Hematopoietic multipotent progenitor cell treated with erythropoietin and hydrocortisone succinate and interleukin-3 and kit ligand, for 8 days (in vitro differentiated cells): ENCODE data around the gene SERINC2.
A peak's percentile ranks its signal among the peaks of the same experiment; 100 is the strongest.
"Not testable (repeated sequence)": the region's sequence is repeated elsewhere in the genome, so short reads cannot be mapped to it uniquely, and the experiment has no call there.

ENCODE experiments used
- DNase-seq: peaks from one replicate; pipeline ENCODE4 v3.0.0-alpha.2; 2015

SERINC2 gene

DNA sequence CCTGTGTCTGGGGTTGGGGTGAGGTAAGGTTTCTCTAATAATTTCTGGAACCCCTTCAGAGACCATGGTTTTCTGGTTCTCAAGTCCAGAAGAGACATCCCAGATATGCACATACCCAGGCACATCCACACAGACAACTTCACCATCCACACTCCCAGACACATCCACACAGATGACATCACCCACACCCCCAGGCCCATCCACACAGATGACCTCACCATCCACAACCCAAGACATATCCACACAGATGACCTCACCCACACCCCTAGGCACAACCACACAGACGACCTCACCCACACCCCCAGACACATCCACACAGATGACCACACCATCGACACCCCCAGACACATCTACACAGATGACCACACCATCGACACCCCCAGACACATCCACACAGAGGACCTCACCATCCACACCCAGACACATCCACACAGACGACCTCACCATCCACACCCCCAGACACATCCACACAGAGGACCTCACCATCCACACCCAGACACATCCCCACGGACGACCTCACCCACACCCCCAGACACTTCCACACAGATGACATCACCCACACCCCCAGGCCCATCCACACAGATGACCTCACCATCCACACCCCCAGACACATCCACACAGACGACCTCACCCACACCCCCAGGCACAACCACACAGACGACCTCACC is 26.3 kb upstream of the SERINC2 start:
- not testable (repeated sequence) for DNase-seq

DNA sequence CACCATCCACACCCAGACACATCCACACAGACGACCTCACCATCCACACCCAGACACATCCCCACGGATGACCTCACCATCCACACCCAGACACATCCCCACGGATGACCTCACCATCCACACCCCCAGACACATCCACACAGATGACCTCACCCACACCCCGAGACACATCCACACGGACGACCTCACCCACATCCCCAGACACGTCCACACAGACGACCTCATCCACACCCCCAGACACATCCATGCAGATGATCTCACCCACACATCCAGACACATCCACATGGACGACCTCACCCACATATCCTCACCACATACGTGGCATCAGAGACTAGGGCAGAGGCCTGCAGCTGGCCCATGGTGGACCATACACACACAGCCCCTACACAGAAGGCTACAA is 25.4 kb upstream of the SERINC2 start:
- no peak for DNase-seq

DNA sequence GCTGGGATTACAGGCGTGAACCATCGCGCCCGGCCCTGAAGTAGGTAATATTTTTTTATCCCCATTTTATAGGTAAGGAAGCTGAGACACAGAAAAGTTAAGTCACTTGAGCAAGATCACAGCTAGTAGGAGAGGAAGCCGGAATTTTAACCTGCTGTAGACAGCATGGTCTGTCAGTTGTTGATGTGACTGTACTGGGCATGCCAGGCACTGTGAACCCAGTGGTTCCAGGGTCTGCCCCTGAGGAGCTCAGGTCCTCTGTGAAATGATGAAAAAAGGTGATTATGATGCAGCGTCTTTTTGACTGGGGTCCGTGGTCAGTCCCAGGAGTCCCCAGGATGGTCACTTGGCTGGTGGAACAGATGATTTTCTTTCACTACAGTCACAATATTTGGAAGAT is 23.4 kb upstream of the SERINC2 start:
- DNase-seq, result no peak

DNA sequence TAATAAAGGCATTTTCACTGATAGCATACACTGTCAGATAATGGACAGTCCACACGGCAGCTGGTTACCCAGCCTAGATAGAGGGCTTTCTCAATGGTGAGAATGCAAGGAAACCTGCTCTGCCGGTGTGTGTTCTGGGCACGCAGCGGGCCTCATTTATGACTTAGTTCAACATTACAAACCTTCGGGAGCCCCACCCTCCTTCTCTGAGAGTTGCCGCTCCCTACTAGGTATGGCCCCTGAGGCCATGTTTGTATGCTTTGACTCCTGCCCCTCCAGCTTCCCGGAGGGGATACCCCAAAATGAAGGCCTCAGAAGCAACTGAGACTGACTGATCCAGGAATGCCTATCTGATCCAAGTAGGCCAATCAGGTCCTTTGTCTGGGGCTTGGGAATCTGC is 22.9 kb upstream of the SERINC2 start:
- no peak for DNase-seq

DNA sequence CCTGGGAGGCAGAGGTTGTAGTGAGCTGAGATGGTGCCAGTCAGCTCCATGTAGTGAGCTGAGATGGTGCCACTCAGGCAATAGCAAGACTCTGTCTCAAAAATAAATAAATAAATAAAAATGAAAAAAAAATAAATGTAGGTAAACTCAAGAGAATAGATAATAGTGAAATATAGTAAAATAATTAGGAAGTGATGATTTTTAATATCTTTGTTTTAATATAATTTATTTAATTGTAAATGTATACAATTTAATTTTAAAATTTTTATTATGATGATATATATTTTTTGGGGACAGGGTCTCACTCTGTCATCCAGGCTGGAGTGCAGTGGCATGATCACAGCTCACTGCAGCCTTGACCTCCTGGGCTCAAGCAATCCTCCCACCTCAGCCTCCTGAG is 19.6 kb upstream of the SERINC2 start:
- no peak for DNase-seq

DNA sequence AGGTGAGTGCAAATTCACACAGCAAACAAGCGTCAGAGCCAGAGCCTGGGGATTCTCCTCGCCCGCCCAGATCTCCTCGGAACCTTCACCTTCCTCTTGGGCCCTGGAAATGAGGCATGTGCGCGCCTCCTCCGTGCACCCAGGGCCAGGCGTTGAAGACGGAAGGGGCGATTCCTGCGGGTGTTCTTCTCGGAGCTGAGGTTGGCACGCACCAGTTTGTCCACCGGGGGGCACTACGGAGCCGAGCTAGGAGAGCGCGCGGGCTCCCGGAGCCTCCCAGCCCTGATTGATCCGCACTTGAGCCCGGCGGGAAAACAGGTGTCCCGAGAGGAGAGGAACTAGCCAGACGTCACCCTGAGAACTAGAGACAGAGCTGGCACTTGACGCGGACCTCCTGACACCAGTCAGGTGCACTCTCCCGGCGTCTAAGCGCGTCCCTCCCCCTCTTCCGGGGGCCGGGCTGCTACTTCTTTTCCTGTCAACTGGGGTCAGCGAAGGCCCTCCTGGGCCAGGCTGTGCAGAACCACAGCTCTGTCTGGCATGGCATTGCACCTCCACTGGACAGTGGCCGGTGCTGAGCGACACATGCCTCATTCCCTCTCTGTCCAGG is 18.3 kb upstream of the SERINC2 start:
- peak; percentile 81 for DNase-seq

DNA sequence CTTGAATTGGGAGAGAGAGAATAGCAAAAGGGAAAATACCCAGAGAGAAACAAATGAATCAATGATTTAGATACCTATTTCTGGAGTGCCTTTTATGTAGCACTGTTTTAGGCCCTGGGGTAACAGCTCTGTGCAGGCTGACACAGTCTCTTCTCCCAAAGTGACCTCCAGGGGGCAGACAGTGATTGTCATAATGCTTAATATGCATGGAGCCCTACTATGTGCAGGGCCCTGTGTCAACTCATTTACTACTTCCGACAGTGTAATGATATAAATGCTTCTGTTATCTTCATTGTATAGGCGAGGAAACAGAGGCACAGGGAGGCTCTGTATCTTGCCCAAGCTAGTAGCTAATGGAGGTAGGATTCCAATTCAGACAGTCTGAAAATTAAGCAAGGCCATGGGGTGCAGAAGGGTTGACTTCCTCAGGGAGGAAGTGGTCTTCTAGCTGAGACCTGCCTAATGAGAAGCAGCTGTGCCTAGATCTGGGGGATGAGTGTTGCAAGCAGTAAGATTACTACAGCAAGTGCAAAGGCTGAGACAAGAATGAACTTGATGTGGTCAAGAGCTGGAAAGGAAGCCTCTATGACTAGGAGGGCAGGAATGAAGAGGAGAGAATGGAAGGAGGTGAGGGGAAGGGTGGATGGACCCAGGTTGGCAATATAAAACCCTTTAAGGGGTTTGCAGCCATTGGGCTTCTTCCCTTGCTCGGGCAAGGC is 16.2 kb upstream of the SERINC2 start:
- DNase-seq, result peak; percentile 59

DNA sequence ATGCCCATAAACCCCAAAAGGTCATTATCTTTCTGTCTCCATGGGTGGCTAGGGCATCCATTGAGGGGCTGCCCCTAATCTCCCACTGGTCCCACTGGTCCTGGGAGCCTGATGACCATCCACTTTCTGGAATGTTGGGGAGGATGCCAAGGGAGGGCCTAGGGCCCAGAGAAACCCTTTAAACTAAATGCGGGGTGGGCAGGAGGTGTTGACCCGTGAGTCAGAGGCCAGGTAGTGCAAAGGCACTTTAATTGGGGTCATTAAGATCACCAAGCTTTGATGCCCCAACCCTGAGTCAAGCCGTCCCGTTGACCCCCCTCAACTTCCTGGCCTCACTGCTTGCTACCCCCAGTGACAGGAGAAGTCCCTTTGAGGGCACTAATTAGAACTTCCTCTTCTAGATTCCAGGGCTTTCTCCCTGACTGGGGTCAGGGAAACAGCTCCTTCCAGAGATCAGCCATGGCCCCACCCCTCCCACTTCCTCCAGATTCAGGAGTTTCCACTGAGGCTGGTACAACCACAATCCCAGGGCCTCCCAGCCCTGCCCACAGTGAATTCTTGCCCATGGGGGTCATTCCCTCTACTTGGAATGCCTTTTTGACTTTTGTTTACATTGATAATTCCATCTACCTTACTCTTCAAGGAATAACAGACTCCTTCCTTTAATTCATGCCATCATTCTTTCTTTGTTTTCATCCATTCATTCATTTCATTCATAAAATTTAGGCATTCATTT is 15.5 kb upstream of the SERINC2 start:
- no peak for DNase-seq

DNA sequence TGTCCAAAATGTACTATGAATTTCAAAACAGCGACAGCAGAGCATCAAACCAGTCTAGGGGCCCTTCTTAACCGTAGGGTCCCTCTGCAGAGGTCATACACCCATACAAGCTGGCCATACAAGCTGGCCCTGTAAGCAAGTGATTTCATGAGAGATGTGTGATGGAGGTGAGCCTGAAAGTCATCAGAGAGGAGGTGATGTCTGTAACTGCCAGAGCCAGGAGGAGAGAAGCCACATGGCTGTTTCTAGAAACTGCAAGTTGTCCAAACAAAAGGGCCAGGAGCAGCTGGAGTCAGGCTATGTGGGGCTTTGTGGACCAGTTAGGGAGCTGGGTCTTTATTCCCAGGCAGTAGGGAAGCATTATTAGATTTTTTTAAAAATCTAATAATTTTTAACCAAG is 14.8 kb upstream of the SERINC2 start:
- DNase-seq, result no peak

DNA sequence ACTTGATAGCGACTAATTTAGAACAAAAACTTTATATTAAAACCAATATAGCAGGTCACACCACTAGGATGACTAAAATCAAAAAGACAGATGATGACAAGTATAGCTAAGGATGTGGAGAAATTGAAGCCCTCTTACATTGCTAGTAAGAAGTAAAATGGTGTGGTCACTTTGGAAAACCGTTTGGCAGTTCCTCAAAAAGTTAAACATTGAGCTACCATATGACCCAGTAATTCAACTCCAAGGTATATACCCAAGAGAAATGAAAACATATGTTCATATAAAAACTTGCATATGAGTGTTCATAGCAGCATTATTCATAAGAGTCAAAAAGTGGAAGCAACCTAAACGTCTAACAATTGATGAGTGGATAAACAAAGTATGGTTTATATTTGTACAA is 13.0 kb upstream of the SERINC2 start:
- DNase-seq, result no peak

DNA sequence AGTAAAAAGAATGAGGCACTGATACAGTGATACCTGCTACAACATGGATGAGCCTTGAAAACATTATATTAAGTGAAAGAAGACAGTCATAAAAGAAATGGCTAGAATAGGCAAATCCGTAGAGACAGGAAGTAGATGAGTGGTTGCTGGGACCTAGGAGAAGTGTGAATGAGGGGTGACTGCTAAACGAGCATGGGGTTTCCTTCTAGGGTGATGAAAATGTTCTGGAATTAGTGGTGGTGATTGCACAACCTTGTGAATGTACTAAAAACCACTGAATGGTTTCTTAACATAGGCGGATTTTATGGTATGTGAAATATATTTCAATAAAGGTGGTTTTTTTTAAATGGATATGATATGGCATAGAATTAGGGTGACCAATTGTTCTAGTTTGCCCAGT is 12.6 kb upstream of the SERINC2 start:
- no peak for DNase-seq

DNA sequence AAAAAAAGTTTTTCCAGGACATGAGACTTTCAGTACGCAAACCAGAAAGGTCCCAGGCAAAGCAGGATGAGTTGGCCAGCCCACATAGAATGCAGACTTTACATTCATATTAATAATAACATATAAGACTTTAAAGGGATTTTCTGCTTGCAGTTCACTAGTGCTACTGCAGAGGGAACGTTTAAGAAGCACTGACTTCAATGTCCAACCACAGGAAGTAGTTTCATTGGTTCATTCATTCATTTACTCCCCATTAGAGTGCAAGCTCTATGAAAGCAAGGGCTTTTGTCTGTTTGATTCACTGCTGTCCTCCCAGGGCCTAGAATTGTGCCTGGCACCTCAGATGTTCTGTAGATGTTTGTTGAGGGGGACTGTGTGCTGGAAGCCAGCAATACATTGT is 11.8 kb upstream of the SERINC2 start:
- no peak for DNase-seq

DNA sequence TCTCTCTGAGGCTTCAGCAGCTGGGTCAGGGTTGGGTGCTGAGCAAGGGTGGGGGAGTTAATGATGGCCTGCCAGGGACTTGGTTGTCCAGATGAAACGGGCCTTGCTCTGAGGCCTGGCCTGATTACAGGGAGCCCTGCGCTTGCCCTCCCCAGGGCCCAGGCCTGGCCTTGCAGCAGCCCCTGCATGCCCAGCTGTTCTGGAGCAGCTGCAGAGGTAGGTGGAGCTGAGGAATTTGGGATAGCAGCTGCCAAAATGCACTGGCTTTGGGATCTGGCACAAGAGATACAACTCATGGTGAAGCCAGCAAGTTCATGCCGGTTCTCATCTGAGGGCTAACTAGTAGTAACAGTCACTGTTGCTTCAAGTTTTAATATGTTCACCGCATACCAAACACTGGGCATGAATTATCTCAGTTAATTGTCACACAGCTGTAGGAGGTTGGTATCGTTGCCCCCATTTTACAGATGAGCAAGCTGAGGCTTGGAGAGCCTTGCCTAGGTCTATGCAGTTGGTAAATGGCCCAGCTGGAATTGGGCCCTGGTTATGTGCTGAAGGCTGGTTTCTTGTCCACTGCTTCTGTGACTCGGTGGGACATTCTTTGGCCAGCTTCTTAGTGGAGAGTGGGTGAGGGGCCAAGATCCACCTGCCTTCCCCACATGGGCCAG is 7.3 kb upstream of the SERINC2 start:
- DNase-seq, result no peak

DNA sequence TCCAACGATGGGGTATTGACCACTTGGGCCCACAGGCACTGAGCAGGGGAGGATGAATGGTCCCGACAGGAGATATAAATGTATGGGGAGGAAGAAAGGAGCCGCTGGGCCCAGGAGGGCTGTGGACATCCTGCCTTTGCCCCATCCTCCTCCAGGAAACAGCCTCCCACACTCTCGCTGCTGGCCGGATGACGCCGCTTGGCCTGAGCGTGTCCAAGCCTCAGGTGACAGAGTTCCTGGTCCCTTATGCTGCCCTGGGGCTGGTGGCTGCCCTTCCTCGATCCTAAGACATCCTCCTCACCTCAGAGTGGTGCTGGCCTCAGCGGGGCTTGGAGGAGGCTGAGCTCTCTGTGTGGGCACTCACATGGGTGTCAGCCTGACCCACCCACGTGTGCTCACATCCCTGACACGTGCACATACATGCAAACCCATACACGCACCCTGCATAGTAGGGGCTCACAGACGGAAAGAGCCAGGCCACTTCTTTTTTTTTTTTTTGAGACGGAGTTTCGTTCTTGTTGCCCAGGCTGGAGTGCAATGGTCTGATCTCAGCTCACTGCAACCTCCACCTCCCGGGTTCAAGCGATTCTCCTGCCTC is 5.9 kb upstream of the SERINC2 start:
- DNase-seq, result no peak

DNA sequence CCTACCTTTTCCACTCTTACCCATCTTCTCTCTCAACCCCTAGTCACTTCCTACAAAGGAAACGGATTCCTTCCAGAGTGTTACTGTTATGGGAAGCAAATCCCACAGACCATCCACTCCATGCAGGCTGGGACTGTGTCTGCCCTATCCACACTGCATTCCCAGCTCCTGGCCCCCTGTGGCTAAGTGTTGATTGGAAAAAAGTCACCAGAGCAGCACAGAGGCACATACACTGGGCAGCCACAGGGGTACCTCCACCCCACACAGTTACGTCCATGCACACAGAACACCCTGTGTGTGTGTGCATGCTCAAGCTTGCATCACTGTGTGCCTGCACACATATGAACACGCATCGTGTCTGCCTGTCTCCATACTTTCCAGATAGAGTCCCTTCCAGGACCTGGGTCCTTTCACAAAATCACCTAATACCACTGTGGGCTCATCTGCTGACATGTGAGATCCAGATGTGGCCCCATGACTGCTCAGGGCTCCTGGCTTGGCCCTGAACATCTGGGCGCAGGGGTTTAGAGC is 4.2 kb upstream of the SERINC2 start:
- no peak for DNase-seq

DNA sequence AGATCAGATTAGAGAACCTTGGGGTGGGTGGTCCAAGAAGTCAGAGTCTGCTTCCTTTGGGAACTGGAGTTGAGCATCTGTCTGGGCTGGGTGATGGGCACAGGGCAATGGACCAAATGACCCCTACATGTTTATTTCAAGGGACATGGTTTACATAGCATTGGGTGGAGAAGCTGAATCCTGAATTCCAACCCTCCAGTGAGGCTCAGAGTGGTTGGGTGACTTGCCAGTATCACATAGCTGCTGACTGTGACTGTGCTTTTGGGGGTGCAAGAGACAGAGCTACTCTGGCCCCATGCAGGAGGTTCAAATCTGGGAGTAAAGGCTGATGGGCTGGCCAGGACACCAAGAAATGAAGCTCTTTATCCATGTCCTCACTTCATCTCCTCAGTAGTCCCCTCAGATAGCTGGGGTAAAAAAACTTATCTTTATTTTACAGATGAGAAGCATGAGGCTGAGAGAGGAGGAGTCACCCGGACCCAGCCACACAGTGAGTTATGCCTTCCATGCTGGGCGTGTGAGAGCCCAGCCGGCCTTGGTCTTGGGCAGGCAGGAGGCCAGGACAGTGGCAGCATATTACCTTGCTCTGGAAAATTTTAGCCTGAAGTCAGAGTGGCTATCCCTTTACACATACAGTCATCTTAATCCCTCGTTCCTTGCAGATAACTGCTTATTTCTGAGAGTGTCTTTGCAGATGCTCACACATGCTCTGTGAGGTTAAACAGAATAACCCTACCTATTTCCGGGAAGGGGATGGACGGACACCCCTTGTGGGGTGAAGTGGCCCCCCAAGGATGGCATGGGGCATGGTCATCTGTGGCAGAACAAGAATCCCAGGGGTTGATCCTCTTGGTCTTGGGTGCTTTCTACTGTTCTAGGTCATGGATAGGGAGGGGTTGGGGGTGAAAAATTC is 2.8 kb upstream of the SERINC2 start:
- DNase-seq, result peak; percentile 94

DNA sequence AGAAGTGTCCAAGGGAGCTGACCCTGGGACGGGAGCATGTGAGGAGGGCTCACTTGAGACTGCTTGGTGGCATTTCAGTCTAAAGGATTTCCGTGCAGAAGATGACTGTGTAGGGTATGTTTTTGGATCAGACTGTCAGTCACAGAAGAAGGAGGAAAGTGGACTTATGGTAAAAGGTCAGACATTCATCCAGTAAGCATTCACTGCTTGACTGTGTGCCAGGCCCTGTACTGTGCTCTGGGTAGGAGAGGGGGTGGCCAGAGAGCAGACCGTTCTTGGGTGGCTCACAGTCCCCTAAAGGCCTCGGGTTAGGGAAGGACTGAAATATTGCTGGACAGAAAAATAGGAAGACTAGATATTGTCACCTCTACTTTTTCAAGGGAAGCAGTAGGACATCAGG is 2.1 kb upstream of the SERINC2 start:
- no peak for DNase-seq

DNA sequence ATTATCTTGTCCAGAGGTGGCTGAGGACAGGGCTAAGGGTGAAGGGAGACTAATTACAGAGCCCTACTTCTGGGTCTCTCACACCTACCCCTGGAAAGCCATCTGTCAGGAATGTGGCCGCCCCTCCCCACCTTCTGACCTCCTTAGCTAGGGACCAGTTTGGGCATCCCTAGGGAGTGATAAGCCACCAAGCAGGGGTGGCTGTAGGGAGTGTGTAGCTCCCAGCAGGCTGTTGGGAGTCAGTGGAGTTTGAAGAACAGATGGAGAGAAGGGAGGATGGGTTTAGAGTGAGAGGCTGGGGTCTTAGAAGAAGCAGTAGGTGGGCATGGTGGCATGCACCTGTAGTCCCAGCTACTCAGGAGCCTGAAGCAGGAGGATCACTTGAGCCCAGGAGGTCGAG is 808 bp upstream of the SERINC2 start:
- DNase-seq, result no peak

DNA sequence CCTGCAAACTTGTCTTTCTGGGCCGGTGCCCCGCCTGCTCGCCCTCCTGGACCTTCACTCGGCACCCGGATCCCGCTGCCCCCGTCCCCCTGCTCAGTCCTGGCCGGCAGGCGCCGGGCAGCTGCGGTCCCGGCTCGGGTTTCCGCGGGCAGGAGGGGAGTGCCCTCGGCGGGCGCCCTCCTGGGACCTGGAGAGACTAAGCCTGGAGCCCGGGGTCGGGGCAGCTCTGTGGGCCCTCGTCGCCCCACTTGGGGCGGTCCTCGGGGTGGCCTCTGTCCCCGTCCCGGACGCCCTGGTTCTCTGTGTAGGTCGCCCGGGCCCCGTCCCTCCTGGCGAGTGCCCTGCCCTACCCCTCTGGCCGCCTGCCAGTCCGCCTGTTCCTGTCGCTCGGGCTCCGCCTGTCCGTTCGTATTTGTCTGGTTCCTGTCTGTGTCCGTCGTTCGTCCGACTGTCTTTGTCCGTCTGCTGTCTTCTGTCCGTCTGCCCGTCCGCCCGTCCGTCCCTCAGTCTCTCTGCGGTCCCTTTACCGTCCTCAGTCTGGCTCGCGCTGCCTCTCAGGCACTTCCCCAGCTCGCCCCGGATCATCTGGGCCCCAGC is 490 bp downstream of the SERINC2 start:
- DNase-seq, result peak; percentile 70

DNA sequence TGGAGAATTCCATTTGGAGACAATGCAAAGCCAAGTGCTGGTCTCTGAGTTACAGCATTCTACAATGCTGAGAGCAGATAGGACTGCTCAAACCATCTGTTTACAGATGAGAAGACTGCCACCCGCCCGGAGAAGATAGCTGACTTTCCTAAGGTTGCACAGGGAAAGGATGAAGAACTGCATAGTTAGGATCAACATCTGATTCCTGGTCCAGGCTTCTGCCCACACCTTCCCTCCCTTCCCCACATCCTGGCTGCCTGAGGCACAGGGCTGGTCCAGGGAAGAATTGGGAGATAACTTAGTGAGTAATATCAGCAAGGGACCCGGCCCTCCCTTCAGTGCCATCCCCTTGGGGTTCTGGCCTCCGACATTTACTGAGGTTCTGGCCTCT is 2.0 kb downstream of the SERINC2 start:
- no peak for DNase-seq

DNA sequence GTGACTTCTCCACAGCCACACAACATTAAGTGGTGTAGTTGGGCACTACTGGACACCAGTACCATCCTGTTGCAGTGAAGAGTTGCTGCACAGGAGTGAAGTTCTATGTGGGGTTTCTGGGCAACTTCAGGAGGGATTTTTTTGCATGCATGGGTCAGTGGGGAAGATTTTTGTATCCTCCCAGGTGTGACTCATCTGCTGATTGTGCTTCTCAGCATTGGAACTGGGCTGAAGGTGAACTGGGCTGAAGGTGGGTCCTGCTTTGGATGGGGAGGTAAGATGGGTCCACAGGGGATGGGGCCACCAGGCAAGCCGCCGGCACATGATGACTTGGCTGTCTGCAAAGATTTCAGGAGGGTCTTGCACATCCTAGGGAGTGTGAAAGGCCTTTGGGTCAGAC is 2.6 kb downstream of the SERINC2 start:
- DNase-seq, result no peak
